Measurements from ENCODE around the gene MSRB1. TPM values are rescaled to one million over a fixed set of nuclear protein-coding genes. Genes with fewer than 3 reads are reported as not detected.
"Not testable (repeated sequence)": the region's sequence is repeated elsewhere in the genome, so short reads cannot be mapped to it uniquely, and the experiment has no call there.

Gene MSRB1
- total RNA-seq, 1 donor from 2014 or later, result 39.2 TPM

DNA sequence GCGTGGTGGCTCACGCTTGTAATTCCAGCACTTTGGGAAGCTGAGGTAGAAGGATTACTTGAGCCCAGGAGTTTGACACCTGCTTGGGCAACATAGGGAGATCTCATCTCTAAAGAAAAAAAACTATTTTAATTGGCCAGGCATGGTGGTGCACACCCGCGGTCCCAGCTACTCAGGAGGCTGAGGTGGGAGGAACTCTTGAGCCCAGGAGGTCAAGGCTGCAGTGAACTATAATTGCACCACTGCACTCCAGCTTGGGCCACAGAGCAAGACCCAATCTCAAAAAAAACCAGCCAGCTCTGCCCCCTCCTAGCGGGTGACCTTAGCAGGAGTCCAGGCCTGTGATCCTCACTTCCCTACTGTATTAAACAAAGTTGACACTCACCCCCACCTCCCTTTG lies 18.9 kb downstream of the MSRB1 start:
- intact Hi-C loops (cut with DNase I), result no loop called here
- DNase-seq (ENCODE audit: low spot score), result no peak

DNA sequence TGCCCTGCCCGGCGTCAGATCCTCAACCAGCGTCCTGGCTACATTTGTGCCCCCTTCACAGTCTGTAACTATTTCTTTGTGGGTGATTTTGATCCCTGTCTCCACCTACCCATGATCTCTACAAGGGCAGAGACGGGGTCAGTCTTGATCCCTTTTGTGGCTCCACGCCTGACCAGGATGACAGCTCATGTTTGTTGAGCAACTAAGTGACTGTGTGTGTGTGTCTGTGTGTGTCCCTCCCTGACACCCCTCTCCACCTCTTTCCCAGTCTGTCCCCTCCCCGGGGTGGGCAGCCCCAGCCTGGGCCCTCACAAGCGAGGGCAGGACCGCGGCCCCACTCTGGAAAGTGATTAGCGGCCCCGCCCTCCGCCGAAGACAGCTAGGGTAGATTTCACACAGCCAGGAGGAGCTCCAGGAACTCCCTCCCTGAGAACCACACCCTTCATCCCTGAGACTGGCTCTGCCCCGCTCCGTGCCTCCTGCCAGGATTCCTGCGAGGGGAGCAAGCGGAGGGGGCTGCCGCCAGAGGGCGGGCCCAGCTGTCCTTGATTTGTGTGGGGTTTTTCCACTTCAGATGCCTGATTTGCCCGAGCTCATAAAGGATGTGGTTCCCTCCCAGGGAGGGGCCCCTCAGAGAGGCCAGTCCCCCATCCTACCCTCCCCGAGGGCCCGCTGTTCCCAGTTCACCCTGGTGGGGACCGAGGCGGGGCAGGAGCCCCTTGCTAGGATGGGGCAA lies 19.5 kb downstream of the MSRB1 start:
- no peak for DNase-seq (ENCODE audit: low spot score)
- intact Hi-C loops (cut with DNase I), result no loop called here

DNA sequence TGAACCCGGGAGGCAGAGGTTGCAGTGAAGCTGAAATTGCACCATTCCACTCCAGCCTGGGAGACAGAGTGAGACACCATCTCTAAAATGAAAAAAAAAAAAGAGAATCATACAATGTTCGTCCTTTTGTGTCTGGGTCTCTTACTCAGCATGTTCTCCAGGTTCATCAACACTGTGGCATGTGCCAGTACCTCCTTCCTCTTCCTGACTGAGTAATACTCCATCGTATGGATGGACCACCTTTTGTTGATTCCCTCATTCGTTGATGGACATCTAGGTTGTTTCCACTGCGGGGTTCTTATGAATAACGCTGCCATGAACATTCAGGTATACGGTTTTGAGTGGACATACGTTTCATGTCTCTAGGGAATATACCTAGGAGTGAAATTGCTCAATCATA lies 20.6 kb downstream of the MSRB1 start:
- intact Hi-C loops (cut with DNase I), result no loop called here
- DNase-seq (ENCODE audit: low spot score), result no peak

DNA sequence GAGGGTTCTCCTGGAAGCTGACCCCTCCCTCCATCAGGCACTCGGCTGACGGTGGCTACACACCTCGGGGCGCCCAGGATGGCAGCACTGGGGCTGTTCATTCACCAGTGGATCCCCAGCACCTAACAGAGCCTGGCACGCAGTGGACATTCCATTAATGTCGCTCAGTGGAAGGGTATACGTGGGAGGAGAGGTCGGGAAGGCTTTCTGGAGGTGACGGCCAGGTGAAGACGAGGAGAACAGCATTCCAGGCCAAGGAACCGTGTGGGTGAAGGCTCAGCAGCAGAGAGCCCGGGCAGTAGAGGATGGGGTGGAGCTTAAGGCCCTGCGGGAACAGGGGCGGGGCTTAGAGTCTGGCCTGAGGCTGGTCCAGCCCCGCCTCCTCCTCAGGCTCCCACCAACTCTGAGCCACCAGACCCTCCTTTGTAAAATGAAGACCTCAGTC lies 22.2 kb downstream of the MSRB1 start:
- intact Hi-C loops (cut with DNase I), result no loop called here

DNA sequence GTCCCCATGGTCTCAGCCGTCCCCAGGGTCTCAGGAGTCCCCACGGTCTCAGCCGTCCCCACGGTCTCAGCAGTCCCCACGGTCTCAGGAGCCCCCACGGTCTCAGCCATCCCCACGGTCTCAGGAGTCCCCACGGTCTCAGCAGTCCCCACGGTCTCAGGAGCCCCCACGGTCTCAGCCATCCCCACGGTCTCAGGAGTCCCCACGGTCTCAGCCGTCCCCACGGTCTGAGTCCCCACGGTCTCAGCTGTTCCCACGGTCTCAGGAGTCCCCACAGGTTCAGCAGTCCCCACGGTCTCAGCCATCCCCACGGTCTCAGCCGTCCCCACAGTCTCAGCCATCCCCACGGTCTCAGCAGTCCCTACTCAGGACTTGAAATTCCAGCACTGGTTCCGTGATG lies 22.9 kb downstream of the MSRB1 start:
- DNase-seq (ENCODE audit: low spot score); intact Hi-C loops (cut with DNase I): not testable (repeated sequence)

More for the DNA sequence above, 22.2 kb downstream of the MSRB1 start:
- no peak for DNase-seq (ENCODE audit: low spot score)

DNA sequence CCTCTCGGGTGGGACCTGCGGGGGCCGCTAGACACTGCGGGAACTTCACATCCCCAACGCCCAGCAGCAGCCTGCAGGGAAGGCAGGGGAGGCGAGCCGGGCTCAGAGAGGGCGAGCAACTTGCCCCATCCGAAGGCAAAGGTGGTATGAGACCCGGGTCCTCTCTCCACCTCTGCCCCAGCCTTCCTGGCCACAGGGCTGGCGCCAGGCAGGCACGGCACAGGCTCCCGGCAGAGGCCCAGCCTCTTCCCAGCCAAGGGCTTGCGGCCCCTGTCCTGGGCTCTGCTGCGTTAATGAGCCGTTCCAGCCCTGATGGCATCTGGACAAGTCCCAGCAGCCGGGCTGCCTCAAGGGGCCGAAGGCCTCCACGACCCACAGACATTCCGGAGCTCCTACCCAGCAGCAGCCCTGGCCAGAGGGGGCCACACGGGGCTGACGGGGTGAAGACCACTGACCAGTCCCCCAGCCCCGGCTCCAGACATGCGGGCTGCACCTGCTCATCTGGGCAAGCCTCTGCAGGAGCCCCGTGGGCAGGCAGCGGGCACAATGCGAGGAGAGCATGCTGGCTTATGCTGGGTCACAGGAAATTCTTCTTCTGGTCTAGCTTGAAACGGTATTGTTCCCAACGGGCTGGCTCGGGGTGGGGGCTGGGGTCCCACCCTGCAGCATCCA lies 23.5 kb downstream of the MSRB1 start:
- intact Hi-C loops (cut with DNase I), result no loop called here

DNA sequence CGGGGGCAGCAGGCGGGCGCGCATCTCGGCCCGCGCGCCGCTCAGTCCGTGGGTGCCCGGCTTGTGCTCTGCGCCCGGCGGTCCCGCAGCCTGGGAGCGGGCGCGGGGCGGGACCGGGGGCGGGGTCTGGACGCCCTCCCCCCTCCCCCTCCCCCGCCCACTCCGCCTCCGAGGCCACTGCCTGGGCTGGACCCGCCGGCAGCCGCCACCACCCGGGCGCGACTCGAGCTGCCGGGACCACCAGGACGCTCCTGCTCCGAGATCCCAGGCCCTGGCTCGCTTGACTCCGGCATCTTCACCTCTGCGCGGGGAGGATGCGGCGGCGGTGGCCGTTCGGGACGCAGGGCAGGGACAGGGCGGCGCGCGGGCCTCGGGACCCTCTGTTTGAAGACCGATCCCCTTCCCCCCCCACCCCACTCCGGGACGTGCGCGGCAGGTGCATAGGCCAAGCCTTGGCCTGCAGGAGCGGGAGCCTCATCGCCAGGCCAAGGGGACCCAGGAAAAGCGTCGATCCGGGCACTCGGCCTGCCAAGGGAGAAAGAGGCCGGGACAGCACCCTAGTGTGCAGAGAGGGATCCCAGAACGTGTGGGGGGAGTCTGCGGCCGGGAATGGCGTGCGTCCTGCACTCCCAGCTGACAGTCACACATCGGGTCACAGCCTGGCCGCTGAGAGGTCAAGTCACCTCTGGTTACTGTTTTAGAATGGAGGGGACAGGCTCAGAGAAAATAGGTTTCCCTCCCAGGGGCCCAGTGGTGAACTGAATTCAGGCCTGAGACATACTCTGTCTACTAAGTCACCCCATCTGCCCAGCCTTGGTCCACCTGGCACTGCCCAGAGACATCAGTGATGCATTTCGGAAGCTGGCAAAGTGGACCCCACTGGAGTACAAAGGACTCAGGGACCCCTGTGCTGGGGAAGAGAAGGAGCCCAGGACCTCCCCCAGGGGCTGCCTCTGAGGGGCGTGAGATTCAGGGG lies 24.4 kb downstream of the MSRB1 start, which contains the start of gene HS3ST6:
HS3ST6 (minus strand) TSS at position 65 of the 976 bp plus-strand sequence. CDS start 92 bp downstream, outside the sequence.
- intact Hi-C loops (cut with DNase I), result no loop called here
- DNase-seq (ENCODE audit: low spot score), result no peak

More for the DNA sequence above, 23.5 kb downstream of the MSRB1 start:
- no peak for DNase-seq (ENCODE audit: low spot score)

DNA sequence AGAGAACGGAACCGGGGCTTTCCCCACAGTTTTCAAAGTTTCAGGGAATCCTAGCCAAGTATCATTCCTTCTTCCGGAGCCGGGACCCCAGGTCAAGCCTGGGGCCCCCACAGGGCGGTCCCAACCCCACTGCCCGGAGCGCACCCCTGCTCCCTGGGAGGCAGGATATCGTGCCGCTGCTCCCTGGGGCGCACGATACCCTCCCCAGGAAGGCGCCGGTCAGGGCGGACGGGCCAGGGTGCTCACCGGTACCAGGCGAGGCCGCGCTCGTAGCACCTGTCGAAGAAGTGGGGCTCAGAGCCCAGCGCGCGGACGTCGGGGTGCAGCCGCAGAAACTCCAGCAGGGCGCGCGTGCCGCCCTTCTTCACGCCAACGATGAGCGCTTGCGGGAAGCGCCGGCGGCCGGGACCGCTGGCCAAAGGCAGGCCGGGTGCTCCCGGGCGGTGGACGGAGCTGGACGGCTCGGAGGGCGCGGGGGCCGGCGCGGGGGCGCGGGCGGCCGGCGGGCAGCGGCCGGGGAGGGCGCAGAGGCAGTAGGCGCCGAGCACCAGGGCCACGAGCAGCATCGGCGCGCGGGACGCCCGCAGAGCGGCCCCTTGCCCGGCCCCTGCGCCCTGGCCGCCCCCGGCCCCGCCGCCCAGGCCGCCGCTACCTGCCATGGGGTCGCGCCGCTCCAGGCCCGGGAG lies 25.2 kb downstream of the MSRB1 start:
- intact Hi-C loops (cut with DNase I), result no loop called here
- no peak for DNase-seq (ENCODE audit: low spot score)

DNA sequence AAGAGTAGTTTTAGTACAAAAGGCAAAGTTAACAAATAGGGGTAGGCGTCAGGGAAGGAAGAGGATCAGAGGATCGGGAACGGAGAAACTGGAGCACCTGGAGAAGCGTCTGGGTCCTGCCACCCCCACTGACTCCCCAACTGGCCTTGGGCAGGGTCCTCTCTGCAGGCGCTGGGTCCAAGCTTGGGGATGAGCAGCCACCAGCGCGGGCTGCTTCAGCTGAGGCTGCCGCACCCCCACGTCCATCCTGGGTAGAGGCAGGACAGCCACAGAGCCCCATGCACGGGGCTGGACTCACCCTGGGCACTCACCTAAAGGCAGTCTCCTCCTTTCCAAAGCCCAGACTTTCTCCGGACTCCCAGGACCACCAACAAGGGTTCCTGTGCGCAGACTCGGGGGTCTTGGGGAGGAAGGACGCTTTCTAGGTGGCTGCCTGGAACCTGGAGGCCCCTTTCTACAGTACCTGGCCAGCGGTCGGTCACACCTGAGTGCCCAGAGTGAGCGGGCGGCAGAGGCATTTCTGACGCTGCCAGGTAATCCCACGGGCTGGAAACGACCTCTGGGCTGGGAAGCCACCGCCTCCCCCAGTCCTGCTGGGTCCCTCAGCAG lies 25.8 kb downstream of the MSRB1 start:
- DNase-seq (ENCODE audit: low spot score), result no peak
- intact Hi-C loops (cut with DNase I), result no loop called here

DNA sequence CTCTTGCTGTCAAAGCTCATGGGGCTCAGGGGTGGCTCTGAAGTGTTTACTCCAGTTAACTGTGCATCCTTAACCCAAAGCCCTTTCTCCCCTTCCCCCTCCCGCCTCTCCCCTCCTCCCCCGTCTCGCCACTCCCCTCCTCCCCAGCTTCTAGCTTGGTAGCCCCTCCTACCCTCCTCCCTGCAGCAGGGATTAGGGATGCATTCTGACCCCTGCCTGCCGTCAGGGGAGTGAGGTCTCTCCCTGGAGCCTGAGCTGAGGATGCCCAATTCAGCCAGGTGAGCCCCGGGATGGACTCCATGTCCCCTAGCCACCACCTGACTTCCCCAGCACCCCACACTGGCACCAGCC lies 26.4 kb downstream of the MSRB1 start:
- intact Hi-C loops (cut with DNase I), result no loop called here
- no peak for DNase-seq (ENCODE audit: low spot score)

DNA sequence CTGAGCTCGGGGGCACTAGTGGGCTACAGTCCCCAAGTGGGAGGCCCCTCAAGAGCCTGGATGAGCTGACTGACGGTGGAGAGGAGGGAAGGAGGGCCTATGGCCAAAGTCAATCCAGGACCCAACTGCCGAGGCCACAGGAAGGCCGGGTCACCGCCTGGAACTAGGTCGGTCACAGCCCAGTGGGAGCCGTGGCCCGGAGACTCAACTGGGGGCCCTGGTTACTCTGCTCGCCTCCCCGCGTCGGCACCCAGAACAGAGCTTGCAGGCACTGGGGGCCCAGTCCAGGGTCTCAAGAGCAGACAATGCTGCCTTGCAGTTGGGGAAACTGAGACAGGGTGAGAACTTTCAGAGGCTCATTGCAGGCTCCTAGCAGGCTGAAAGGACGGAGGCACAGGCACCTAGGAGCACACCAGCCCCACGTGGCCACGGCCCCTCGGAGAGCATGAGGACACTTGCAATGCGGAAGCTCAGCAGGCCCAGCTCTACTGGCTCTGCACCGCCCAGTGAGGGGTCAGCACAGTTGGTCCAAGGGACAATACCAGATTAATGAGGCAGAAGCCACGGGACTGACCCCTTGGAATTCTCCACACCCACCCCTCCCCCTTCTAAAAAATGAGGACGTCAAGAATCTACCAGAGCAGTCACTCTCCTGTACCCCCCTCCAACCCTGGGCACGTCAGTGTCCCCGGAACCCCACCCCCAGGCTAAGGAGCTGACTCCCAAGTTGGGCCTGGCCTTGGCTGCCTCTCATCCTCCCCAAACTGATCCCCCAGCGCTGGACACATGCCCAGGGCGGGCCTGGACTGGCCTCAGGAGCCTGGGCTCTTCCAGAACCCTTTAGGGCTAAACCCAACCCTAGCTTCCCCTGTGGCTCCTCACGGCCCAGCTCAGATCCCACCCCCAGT lies 27.0 kb downstream of the MSRB1 start:
- intact Hi-C loops (cut with DNase I), result no loop called here
- no peak for DNase-seq (ENCODE audit: low spot score)

DNA sequence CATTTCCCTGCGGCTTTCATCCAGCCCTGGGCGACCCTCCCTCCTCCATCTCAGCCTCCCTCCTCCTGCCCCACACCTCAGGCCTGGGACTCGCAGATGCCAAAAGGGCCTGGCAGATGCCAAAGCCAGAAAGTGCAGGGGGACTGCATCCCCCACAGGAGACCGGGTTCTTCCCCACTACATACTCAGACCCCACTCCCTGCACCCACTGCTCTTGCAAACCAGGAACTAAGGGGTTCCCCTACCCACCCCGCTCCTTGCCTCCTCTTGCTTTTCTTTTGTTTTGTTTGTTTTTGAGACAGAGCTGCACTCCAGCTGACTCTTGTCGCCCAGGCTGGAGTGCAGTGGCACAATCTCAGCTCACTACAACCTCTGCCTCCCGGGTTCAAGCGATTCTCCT lies 28.0 kb downstream of the MSRB1 start:
- DNase-seq (ENCODE audit: low spot score), result no peak
- intact Hi-C loops (cut with DNase I), result no loop called here

DNA sequence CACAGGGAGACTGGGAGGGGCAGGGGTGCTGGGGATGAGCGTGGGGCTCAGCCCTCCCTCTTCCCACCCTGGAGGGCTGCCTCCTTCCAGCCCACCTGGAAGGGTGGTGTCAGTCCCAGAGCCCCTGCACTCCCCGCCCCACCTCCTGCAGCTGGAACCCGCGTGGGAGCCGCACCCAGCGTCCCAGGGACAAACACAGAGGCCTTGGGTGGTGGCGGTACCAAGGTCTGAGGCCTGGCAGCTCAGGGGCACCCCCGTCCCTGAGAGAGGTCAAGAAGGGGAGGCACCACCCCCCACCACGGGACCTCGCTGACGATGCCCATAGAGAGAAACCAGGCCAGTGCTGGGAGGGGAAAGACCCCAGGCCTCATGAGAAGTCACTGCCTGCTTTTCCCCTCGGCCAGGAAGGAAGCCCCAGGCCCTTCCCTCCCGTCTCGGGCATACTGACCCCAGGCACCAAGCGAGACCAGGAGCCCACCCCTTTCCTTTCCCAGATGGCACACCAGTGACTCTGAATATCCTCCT lies 28.9 kb downstream of the MSRB1 start:
- no peak for DNase-seq (ENCODE audit: low spot score)
- intact Hi-C loops (cut with DNase I), result no loop called here

DNA sequence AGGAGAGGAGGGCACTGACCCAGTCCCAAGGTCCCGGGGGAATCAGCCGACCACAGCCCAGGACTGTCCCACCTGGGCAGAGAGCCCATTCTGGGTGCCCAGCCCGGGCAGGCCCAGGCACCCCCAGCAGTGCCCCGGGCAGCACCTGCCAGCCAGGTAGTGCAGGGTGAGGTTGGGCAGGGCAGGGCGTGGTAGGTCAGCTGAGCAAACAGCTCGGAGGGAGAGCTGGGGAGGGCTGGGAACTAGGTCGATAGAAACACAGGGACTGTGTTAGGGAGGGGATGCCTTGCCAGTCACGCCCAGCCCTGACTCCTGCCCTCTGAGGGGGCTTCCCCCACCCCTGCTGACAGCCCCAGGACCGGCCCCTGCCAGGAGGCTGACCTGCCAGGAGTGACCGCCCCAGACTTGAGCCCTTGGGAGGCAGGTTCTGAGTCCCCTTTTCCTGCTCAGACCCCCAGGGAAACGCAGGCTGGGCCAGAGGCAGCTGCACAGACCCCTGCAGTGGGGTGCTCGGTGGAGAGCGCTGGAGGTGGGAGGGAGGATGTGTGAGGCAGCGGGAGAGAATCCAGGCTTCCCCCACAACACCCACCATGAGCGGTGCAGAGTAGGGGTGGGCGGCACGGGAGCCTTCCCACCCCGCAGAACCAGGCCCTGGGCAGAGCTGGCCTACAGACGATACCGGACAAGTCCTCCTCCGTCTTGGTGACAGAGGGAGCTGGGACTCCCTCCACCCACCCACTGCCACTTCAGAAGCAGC lies 29.5 kb downstream of the MSRB1 start:
- no peak for DNase-seq (ENCODE audit: low spot score)
- intact Hi-C loops (cut with DNase I), result no loop called here

DNA sequence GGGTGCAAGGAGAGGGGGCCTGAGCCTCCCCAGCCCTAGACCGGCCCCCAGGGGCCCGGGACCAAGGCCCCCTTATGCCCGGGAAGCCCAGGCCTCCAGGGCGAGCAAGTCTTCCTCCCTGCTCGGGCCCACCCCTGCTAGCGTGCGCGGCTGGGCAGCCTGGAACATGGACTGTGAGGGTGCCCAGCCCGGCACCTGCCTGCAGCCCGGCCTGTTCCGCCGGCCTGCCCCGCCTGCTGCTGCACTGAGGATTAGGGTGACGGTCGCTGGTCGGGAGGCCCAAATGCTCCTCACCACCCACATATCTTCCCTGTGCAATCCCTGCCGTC lies 30.8 kb downstream of the MSRB1 start:
- DNase-seq (ENCODE audit: low spot score), result no peak
- intact Hi-C loops (cut with DNase I), result no loop called here

DNA sequence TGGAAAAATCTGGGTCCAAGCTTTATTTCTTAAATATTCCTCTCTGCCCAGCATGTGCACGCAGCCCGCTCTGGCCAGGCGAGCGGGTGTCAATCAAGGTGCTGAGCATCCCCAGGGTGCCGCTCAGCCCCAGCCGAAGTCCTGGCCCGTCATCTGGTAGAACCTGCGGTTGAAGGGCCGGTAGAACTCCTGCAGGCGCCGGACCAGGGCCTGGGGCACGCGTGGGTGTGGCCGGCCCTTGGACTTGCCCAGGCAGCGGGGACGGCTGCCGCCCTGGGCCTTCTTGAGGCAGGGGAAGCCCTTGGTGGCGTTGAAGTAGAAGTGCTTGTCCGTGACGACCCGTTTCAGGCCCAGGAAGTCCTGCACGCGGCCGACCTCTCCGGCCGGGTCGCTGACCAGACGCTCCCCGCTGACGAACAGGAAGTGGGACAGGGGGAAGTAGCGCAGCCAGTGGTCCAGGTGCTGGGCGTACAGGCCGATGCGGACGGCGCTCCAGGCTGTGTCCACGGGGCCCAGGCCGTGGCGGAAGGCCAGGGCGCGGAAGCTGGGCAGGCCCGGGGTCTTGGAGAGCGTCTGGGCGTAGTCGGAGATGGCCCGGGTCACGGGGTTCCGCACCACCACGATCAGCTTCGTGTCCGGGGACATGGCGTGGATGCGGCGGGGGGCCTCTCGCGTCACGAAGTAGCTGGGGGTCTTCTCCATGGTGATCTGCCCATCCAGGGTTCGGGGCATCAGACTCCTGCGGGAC lies 31.4 kb downstream of the MSRB1 start:
- DNase-seq (ENCODE audit: low spot score), result no peak
- intact Hi-C loops (cut with DNase I), result no loop called here

Measured in cardiac septum (tissue), 1 donor.